GM10266 (cell line): ENCODE measurements around the gene DDX4.
A peak's percentile ranks its signal among the peaks of the same experiment; 100 is the strongest.

Source experiments
- DNase-seq: peaks from one replicate; pipeline ENCODE4 v3.0.0; 2012; ENCODE audit errors: extremely low spot score
- TF ChIP-seq, protein P1 (sequence below): IDR thresholded peaks from 2 replicates; pipeline ENCODE4 v1.5.1; 2012; ENCODE audit warnings: mild to moderate bottlenecking, low read depth; ENCODE audit not compliant: control insufficient read depth, insufficient read depth; ENCODE audit errors: missing control alignments

Gene DDX4

GRCh38 chr5:55700745-55701144 lies 37.1 kb upstream of the DDX4 start:
- TF ChIP-seq, protein P1, sequence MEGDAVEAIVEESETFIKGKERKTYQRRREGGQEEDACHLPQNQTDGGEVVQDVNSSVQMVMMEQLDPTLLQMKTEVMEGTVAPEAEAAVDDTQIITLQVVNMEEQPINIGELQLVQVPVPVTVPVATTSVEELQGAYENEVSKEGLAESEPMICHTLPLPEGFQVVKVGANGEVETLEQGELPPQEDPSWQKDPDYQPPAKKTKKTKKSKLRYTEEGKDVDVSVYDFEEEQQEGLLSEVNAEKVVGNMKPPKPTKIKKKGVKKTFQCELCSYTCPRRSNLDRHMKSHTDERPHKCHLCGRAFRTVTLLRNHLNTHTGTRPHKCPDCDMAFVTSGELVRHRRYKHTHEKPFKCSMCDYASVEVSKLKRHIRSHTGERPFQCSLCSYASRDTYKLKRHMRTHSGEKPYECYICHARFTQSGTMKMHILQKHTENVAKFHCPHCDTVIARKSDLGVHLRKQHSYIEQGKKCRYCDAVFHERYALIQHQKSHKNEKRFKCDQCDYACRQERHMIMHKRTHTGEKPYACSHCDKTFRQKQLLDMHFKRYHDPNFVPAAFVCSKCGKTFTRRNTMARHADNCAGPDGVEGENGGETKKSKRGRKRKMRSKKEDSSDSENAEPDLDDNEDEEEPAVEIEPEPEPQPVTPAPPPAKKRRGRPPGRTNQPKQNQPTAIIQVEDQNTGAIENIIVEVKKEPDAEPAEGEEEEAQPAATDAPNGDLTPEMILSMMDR: no peak
- no peak for DNase-seq

GRCh38 chr5:55701462-55702103 lies 36.3 kb upstream of the DDX4 start:
- TF ChIP-seq, protein P1: no peak
- DNase-seq: no peak

- DNase-seq: no peak
- TF ChIP-seq, protein P1: no peak
These were observed 35.1 kb upstream of the DDX4 start for GRCh38 chr5:55702598-55703345.

DNA sequence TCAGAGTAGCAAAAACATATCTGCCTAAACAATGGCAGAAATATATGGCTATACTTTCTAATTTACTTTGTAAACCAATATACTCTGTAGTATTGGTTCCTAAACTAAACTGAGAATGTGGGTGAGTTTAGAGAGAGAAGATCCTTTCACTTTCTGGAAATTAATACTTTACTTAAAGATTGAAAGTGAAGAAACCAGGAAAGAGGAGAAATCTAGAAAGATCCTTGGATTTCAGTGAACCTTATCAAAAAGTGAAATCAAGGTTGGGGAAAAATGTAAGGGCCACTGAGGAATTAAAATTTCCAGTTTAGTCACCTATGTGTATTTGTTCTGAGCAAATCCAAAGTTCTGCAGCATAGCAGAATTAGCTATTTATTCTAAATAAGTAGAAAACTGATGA lies 31.6 kb upstream of the DDX4 start:
- no peak for DNase-seq
- TF ChIP-seq, protein P1: no peak

DNA sequence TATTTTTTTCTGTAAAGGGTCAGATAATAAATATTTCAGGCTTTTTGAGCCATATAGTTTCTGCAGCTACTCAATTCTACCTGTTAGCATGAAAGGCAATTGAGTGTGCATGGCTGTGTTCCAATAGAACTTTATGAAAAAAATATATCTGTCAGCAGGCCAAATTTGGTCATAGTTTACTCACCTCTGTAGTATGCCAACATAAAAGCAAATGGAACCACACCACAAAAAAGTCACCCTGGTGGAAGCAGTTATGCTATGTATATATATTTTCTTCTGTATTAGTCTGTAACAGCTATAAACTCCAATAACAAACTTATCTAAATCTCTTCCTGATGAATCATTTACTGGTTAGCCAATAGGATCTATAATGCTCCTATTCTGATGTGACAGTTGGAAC lies 29.1 kb upstream of the DDX4 start:
- DNase-seq: no peak
- TF ChIP-seq, protein P1: no peak

- TF ChIP-seq, protein P1: no peak
- DNase-seq: peak; percentile 25
These were observed 26.3 kb upstream of the DDX4 start for GRCh38 chr5:55711507-55712022.
